ENCODE measurements around the gene SNX20.

SNX20 gene, protein sequence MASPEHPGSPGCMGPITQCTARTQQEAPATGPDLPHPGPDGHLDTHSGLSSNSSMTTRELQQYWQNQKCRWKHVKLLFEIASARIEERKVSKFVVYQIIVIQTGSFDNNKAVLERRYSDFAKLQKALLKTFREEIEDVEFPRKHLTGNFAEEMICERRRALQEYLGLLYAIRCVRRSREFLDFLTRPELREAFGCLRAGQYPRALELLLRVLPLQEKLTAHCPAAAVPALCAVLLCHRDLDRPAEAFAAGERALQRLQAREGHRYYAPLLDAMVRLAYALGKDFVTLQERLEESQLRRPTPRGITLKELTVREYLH

DNA sequence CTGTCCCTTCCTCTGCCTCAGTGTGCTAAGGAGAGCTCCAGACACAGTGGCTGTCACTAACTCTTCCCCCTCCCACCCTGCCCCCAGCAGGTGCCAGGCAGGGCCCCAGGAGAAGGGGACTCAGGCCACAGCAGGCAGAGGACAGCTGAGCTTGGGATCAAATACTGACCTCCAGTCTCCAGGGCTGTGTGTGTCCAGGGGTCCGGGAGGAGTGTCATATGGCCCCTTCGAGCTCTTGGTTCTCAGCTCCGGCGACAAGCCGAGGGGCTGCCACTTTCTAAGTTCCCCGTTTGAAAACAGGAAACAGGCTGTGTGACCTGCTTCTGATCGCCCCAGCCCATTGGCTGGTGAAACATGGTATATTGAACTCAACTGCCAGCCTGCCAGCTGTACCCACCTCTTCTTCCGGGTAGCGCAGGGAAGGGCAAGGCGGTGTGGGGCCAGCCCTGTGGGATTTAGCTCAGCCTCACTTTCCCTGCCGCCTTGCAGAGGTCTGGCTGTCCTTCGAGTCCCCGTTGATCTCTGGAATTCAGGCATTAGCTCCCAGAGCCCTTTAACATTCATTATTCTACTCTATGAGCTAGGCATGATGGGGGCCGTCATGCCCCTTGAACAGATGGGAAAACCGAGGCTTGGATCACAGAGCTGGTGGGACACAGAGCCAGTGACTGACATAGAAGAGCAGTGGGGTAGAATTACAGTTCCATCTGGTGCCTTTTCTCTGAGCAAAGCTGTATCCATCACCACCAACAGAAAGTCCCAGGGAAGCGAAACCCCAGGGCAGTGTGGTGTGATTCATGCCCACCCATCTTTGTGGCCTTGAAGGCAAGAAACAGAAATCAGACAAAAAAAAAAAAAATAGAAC, at the start of gene SNX20:
TSS of gene SNX20 (minus strand) at position 292 of the 865 bp plus-strand sequence. CDS start 3,786 bp downstream, outside the sequence.
- H4K20me1 ChIP-seq (ENCODE audit: low read depth, low read length) = no peaks in the 10 kb centered on the region
- H3K27me3 ChIP-seq (ENCODE audit: low read length) = no peaks in the 10 kb centered on the region
- TF ChIP-seq EZH2phosphoT487 (conservative IDR thresholded peaks at IDR 0.05; ENCODE audit: low read length) = no peak
- TF ChIP-seq, protein P1, sequence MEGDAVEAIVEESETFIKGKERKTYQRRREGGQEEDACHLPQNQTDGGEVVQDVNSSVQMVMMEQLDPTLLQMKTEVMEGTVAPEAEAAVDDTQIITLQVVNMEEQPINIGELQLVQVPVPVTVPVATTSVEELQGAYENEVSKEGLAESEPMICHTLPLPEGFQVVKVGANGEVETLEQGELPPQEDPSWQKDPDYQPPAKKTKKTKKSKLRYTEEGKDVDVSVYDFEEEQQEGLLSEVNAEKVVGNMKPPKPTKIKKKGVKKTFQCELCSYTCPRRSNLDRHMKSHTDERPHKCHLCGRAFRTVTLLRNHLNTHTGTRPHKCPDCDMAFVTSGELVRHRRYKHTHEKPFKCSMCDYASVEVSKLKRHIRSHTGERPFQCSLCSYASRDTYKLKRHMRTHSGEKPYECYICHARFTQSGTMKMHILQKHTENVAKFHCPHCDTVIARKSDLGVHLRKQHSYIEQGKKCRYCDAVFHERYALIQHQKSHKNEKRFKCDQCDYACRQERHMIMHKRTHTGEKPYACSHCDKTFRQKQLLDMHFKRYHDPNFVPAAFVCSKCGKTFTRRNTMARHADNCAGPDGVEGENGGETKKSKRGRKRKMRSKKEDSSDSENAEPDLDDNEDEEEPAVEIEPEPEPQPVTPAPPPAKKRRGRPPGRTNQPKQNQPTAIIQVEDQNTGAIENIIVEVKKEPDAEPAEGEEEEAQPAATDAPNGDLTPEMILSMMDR (IDR thresholded peaks at IDR 0.05; ENCODE audit: insufficient read depth, low read length, poor library complexity, severe bottlenecking) = no peak
- peak within 1 kb of the TSS; percentile 51 for H3K4me2 ChIP-seq (ENCODE audit: low read depth, low read length, poor library complexity, severe bottlenecking)
- H2AFZ ChIP-seq (ENCODE audit: low read depth, low read length, severe bottlenecking) = peak within 1 kb of the TSS; percentile 90
- H3K27ac ChIP-seq (ENCODE audit: low read depth, low read length) = no peak within 1 kb of the TSS; the same call in 1 of the 2 replicates
- H3K9ac ChIP-seq (ENCODE audit: low read length) = peak within 1 kb of the TSS; percentile 42
- H3K9me2 ChIP-seq (replicated peaks; ENCODE audit: insufficient read depth, low read length) = no peaks in the 10 kb centered on the region
- H3K36me3 ChIP-seq (ENCODE audit: low read length) = no peaks in the 10 kb centered on the region
- no peaks in the 10 kb centered on the region for H3F3A ChIP-seq (ENCODE audit: insufficient read depth)
- peak within 1 kb of the TSS; percentile 42 for H3K4me3 ChIP-seq (ENCODE audit: insufficient read depth, low read length, poor library complexity, severe bottlenecking)
- H3K9me3 ChIP-seq (ENCODE audit: insufficient read depth, low read length) = no peaks in the 10 kb centered on the region
- H3K79me2 ChIP-seq (ENCODE audit: insufficient read depth, low read length) = no peaks in the 10 kb centered on the region

DNA sequence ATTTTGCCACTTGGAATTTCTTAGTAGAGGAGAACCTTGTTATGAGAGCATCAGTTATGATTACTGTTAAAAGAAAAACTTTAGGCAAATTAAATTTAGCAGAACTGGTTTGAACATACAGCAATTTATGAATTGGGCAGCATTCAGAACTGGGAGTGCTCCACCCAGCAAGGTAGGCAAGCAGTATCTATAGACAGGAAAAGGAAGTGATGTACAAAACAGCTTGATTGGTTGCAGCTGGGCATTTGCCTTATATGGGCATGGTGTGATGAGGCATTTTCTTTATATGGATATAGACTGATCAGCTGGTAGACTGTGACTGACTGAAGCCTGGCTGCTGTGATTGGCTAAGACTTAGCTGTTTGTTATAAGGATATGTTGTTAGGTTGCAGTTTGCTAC, 43.2 kb upstream of the SNX20 start:
- H3K9me2 ChIP-seq (replicated peaks; ENCODE audit: insufficient read depth, low read length) = no peaks in the 10 kb centered on the region
- H4K20me1 ChIP-seq (ENCODE audit: low read depth, low read length) = no peaks in the 10 kb centered on the region
- no peaks in the 10 kb centered on the region for H3K36me3 ChIP-seq (ENCODE audit: low read length)
- no peaks in the 10 kb centered on the region for H3F3A ChIP-seq (ENCODE audit: insufficient read depth)
- H3K4me3 ChIP-seq (ENCODE audit: insufficient read depth, low read length, poor library complexity, severe bottlenecking) = no peak overlapping the region
- H3K27me3 ChIP-seq (ENCODE audit: low read length) = no peaks in the 10 kb centered on the region
- peaks cover 9% of the 10 kb centered on the region; the same call in 1 of the 2 replicates for H3K9me3 ChIP-seq (ENCODE audit: insufficient read depth, low read length)
- H3K79me2 ChIP-seq (ENCODE audit: insufficient read depth, low read length) = no peaks in the 10 kb centered on the region
- H3K27ac ChIP-seq (ENCODE audit: low read depth, low read length) = no peak overlapping the region
- H2AFZ ChIP-seq (ENCODE audit: low read depth, low read length, severe bottlenecking) = no peak overlapping the region
- TF ChIP-seq, protein P1 (IDR thresholded peaks at IDR 0.05; ENCODE audit: insufficient read depth, low read length, poor library complexity, severe bottlenecking) = no peak
- TF ChIP-seq EZH2phosphoT487 (conservative IDR thresholded peaks at IDR 0.05; ENCODE audit: low read length) = no peak
- no peak overlapping the region for H3K9ac ChIP-seq (ENCODE audit: low read length)
- no peak overlapping the region for H3K4me2 ChIP-seq (ENCODE audit: low read depth, low read length, poor library complexity, severe bottlenecking)

DNA sequence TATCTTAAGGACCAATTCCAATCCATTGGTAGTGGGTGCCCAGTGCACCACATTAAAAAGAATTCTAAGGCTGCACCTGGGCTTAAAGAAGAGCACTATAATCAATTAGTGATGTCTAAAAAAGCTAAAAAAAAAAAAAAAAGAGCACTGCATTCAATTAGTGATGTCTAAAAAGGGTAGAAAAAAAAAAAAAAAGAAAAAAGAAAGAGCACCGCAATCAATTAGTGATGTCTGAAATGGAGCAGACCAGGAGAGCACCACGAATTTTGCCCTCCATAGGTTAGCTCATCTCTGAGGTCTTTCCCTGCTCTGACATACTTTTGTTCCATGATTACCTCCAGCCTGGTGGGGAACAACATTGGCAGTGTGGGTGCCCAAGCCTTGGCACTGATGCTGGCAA, 41.8 kb upstream of the SNX20 start:
- H3K4me2 ChIP-seq (ENCODE audit: low read depth, low read length, poor library complexity, severe bottlenecking) = no peak overlapping the region
- H3K9me3 ChIP-seq (ENCODE audit: insufficient read depth, low read length) = peaks cover 9% of the 10 kb centered on the region; the same call in 1 of the 2 replicates
- no peak overlapping the region for H2AFZ ChIP-seq (ENCODE audit: low read depth, low read length, severe bottlenecking)
- no peaks in the 10 kb centered on the region for H3K9me2 ChIP-seq (replicated peaks; ENCODE audit: insufficient read depth, low read length)
- H3K79me2 ChIP-seq (ENCODE audit: insufficient read depth, low read length) = no peaks in the 10 kb centered on the region
- TF ChIP-seq, protein P1 (IDR thresholded peaks at IDR 0.05; ENCODE audit: insufficient read depth, low read length, poor library complexity, severe bottlenecking) = no peak
- no peak for TF ChIP-seq EZH2phosphoT487 (conservative IDR thresholded peaks at IDR 0.05; ENCODE audit: low read length)
- H3K9ac ChIP-seq (ENCODE audit: low read length) = no peak overlapping the region
- no peak overlapping the region for H3K27ac ChIP-seq (ENCODE audit: low read depth, low read length)
- no peak overlapping the region for H3K4me3 ChIP-seq (ENCODE audit: insufficient read depth, low read length, poor library complexity, severe bottlenecking)
- H3K36me3 ChIP-seq (ENCODE audit: low read length) = no peaks in the 10 kb centered on the region
- H3K27me3 ChIP-seq (ENCODE audit: low read length) = no peaks in the 10 kb centered on the region
- no peaks in the 10 kb centered on the region for H4K20me1 ChIP-seq (ENCODE audit: low read depth, low read length)
- H3F3A ChIP-seq (ENCODE audit: insufficient read depth) = no peaks in the 10 kb centered on the region

Data from SU-DHL-6 (cell line).